Endothelial cell of umbilical vein (primary cell): ENCODE measurements around the gene COX8A. TPM values are rescaled to one million over a fixed set of nuclear protein-coding genes. Genes with fewer than 3 reads are reported as not detected.

Experiments used
- BruUV-seq: library from RNA; stranded (reverse); fragments of 400-500 nt; replicated peaks from 2 replicates; lab custom pipeline; 2021; lab: Mats Ljungman, UMichigan
- CTCF ChIA-PET: fragments of 300-600, 350-600 bp; sonication (Branson Sonifier 250); formaldehyde crosslinking; loops from one replicate; lab custom pipeline; 2021; ENCODE audit warnings: antibody characterized with exemption, inconsistent platforms; lab: Charles Lee
- POLR2A ChIA-PET: fragments of 300-600, 350-600 bp; sonication (Branson Sonifier 250); formaldehyde crosslinking; loops from one replicate; lab custom pipeline; 2021; ENCODE audit warnings: antibody characterized with exemption, inconsistent platforms; lab: Charles Lee
- DNase-seq: peaks from one replicate; pipeline ENCODE4 v3.0.0-alpha.2; 2011; ENCODE audit warnings: low read depth, low spot score
- FAIRE-seq: peaks from 2 replicates; lab custom pipeline; 2011; peaks lifted over from hg19 to GRCh38; lab: Jason Lieb, UNC
- H2AFZ ChIP-seq: 2 replicates; pipeline ENCODE4 v1.6.0; 2012; ENCODE audit warnings: low read depth, low read length, control low read depth, inconsistent platforms
- H3K27ac ChIP-seq: 2 replicates; pipeline ENCODE4 v1.5.1; 2011; ENCODE audit warnings: low read depth, mild to moderate bottlenecking, control low read depth, low read length, moderate library complexity; ENCODE audit not compliant: insufficient read depth
- H3K27me3 ChIP-seq, 2 experiments: 2 replicates each; pipeline versions ENCODE4 v1.6.0 to v1.6.1; 2011; ENCODE audit warnings: low read length in 2 of 2, mixed read lengths in 1 of 2; ENCODE audit not compliant: control insufficient read depth in 2 of 2, insufficient read depth in 2 of 2
- H3K36me3 ChIP-seq, 2 experiments: 2 replicates in 1 of 2; 3 replicates in 1 of 2; pipeline ENCODE4 v1.5.1; 2011; ENCODE audit warnings: low read length in 2 of 2, mild to moderate bottlenecking in 1 of 2, moderate library complexity in 1 of 2; ENCODE audit not compliant: control insufficient read depth in 2 of 2, insufficient read depth in 2 of 2; ENCODE audit errors: extremely low read depth in 1 of 2
- H3K4me1 ChIP-seq: 3 replicates; pipeline ENCODE4 v1.5.1; 2011; ENCODE audit warnings: mild to moderate bottlenecking, low read length; ENCODE audit not compliant: control insufficient read depth, insufficient read depth; ENCODE audit errors: extremely low read depth
- H3K4me2 ChIP-seq: 2 replicates; pipeline ENCODE4 v1.6.1; 2011; ENCODE audit warnings: low read length, control low read depth, mixed read lengths; ENCODE audit not compliant: insufficient read depth
- H3K4me3 ChIP-seq, 3 experiments: fragments of 200-600 bp in 1 of 3; sonication (generic), shearing (Covaris generic) in 1 of 3; replicated peaks in 1 of 3; 2 replicates each; pipeline ENCODE4 v1.5.1; 2011 to 2016; ENCODE audit warnings: control low read depth in 3 of 3, low read length in 3 of 3, mild to moderate bottlenecking in 2 of 3, inconsistent platforms in 1 of 3, low read depth in 1 of 3, moderate library complexity in 1 of 3; ENCODE audit not compliant: insufficient read depth in 1 of 3
- H3K79me2 ChIP-seq: 2 replicates; pipeline ENCODE4 v1.6.0; 2012; ENCODE audit warnings: low read length, inconsistent platforms; ENCODE audit not compliant: control insufficient read depth, insufficient read depth
- H3K9ac ChIP-seq: replicated peaks from 2 replicates; pipeline ENCODE3; 2011; ENCODE audit warnings: low read length, control low read depth; ENCODE audit not compliant: insufficient read depth; ENCODE audit errors: extremely low read depth
- H3K9me1 ChIP-seq: replicated peaks from 3 replicates; pipeline ENCODE4 v1.6.0; 2011; ENCODE audit warnings: mild to moderate bottlenecking, low read length; ENCODE audit not compliant: control insufficient read depth, insufficient read depth; ENCODE audit errors: extremely low read depth
- H3K9me3 ChIP-seq: replicated peaks from 2 replicates; pipeline ENCODE4 v1.5.1; 2012; ENCODE audit warnings: low read length, inconsistent platforms; ENCODE audit not compliant: control insufficient read depth, insufficient read depth
- H4K20me1 ChIP-seq: replicated peaks from 2 replicates; pipeline ENCODE3; 2011; ENCODE audit warnings: mild to moderate bottlenecking, low read length; ENCODE audit not compliant: control insufficient read depth, insufficient read depth; ENCODE audit errors: extremely low read depth
- FOS ChIP-seq: IDR thresholded peaks from 2 replicates; pipeline ENCODE4 v1.6.1; 2011; ENCODE audit warnings: mild to moderate bottlenecking, low read length, moderate library complexity, borderline replicate concordance; ENCODE audit not compliant: insufficient read depth
- GATA2 ChIP-seq: IDR thresholded peaks from 2 replicates; pipeline ENCODE4 v1.7.0; 2011; ENCODE audit warnings: low read depth, mild to moderate bottlenecking, moderate library complexity, mixed read lengths, low read length; ENCODE audit not compliant: insufficient read length, insufficient read depth
- JUN ChIP-seq: IDR thresholded peaks from 2 replicates; pipeline ENCODE4 v1.6.1; 2011; ENCODE audit warnings: borderline replicate concordance, low read depth; ENCODE audit not compliant: insufficient read length, insufficient read depth
- MYC ChIP-seq: IDR thresholded peaks from one replicate; pipeline ENCODE4 v1.6.1; 2011; ENCODE audit warnings: mild to moderate bottlenecking, low read depth, low read length
- POLR2A ChIP-seq: IDR thresholded peaks from 2 replicates; pipeline ENCODE4 v1.6.1; 2012; ENCODE audit warnings: low read depth, mild to moderate bottlenecking, control low read depth, low read length
- POLR2AphosphoS5 ChIP-seq: IDR thresholded peaks from 2 replicates; pipeline ENCODE4 v1.6.1; 2012; ENCODE audit warnings: low read depth, mild to moderate bottlenecking, control low read depth, low read length, moderate library complexity; ENCODE audit not compliant: insufficient read depth
- dilution Hi-C: fragments of 300-500 bp; cut with MboI; formaldehyde crosslinking; loops from one replicate; pipeline ENCODE4 v1.15.0; 2019; ENCODE audit warnings: low sequenced_read_pairs; ENCODE audit not compliant: extremely low pct_ligation_motif_present
- intact Hi-C: fragments of 100-400 bp; cut with micrococcal nuclease; formaldehyde crosslinking; loops from one replicate; pipeline ENCODE4 v1.10.0; 2022
- polyA plus RNA-seq, 4 experiments: library from polyadenylated mRNA; depleted of rRNA in 3 of 4; stranded (reverse) in 3 of 4; unstranded in 1 of 4; fragments of >200 nt; gene quantifications; 2 replicates each; pipeline versions ENCODE4 v1.2.1 to v1.2.3, GENCODE V29; 2011 to 2012; ENCODE audit warnings: missing spikeins in 1 of 4
- total RNA-seq: library from RNA; stranded (reverse); gene quantifications from 2 replicates; pipeline ENCODE4 v1.2.3, GENCODE V29; 2021
- TF ChIP-seq, protein P1 (sequence below): IDR thresholded peaks from 2 replicates; pipeline ENCODE4 v1.6.1; 2011; ENCODE audit not compliant: insufficient read depth, insufficient read length
- TF ChIP-seq, protein P2 (sequence below), 2 donors: IDR thresholded peaks; 1 replicate in 1 of 2; 2 replicates in 1 of 2; pipeline ENCODE4 v1.5.1; 2011; ENCODE audit warnings: low read length in 2 of 2, mild to moderate bottlenecking in 2 of 2, moderate library complexity in 2 of 2, control low read depth in 1 of 2, inconsistent platforms in 1 of 2, low read depth in 1 of 2; ENCODE audit not compliant: insufficient read depth in 1 of 2; ENCODE audit errors: extremely low read depth in 1 of 2

The COX8A gene
- total and polyA plus RNA-seq, 2 donors (not counting 3 experiments of a cell fraction or from before 2014, with no cell fraction given) = 339 to 930 TPM

DNA sequence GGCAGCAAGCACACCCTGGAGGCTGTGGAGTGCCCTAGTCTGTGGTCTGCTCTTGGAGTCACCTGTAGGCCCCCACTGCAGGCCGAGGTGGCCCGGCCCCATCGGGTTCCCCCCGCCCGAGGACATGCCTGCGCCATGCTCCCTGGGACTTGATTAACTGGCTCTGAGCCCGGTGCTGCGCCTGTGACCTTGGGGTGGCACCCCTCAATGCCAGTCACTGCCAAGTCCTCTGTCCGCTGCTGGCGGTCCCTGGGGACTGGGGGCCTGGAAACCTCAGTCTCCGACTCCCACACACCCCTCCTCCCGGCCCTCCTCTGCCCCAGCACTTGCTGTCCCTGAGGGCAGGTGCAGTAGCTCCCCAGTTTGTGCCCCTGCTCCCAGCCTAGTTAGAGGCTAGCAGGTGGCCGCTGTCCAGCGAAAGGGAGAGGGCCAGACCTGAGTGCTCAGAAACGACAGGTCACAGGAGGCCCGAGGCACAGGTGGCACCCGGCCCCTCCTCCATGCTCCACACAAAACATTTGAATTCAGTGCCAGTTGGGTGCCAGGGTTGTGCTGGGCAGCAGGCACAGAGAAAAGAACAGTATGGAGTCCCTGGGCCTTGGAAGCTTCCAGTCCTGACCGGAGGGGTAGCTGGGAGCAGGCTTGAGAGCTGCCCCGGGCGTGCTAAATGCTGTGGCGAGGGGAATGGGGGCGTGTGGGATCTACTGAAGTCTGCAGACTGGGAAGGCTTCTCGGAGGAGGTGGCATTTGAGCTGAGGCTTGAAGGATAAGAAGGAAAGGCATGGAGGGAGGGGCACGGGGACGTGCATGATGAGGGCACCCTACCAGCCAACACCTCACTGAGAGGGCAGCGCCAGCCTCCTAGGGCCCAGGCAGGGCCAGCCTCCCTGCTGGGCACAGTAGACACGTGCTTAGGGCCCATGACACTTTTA is 45.0 kb downstream of the COX8A start:
- dilution Hi-C loops = no loop called here
- Histone ChIP-seq H3K9ac (no peak overlapping the region), H3K27me3 (no peaks in the 10 kb centered on the region), H2AFZ (no peak overlapping the region), H3K4me2 (no peak overlapping the region), H4K20me1 (no peaks in the 10 kb centered on the region), H3K36me3 (no peaks in the 10 kb centered on the region), H3K4me3 (no peak overlapping the region), H3K9me1 (no peaks in the 10 kb centered on the region), H3K79me2 (no peaks in the 10 kb centered on the region), H3K4me1 (no peaks in the 10 kb centered on the region), H3K9me3 (no peaks in the 10 kb centered on the region), H3K27ac (no peak overlapping the region)
- FAIRE-seq = no peak
- no TSS peak for BruUV-seq
- CTCF ChIA-PET = interaction anchor here (1.2 kb wide), 1 partner anchor 19 kb away, joined by 4 read pairs; no protein-coding TSS in a partner anchor
- TF ChIP-seq, protein P1, sequence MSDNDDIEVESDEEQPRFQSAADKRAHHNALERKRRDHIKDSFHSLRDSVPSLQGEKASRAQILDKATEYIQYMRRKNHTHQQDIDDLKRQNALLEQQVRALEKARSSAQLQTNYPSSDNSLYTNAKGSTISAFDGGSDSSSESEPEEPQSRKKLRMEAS = no peak
- intact Hi-C loops = no loop called here
- DNase-seq = no peak
- POLR2A ChIA-PET = no interaction called here

DNA sequence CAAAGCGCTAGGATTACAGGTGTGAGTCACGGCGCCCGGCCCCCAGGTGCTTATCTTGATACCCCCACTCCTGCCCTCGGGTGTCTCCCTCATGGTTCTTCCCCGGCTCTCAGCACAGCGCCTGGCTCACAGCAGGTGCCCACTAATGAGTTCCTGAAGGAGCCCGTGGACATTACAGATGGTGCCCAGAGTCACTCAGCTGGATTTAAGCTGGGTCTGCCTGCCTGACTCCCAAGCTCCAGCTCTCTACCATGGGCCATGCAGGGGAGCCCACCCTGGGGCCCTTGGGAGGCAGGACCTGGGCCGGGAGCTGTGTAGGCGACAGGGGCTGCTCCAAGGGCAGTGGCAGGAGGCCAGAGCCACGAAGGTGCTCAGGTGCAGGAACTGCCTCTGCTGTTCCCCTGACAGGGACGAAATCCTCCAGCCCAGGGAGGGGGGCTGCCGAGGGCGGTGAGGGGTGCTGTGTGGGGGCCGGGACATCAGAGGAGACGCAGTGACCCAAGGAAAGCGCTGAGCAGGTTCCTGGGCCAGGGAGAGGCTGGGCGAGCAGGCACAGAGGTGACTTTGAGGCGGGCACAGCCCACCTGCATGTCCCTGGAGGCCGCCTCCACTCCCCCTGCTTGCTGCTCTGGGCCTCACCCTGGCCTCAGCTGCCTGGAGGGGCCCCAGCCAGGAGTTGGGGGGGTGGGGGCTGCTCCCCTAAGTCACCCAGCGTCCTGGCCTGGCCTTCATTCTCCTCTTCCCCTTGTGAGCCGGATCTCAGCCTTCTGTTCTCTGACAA is 46.7 kb downstream of the COX8A start:
- BruUV-seq = no TSS peak
- CTCF ChIA-PET = no interaction called here
- intact Hi-C loops (no loop called here), dilution Hi-C loops (no loop called here)
- no peak overlapping the region for H3K4me2 ChIP-seq
- no peaks in the 10 kb centered on the region for H3K9me3 ChIP-seq
- POLR2A ChIA-PET = no interaction called here
- no peak for FAIRE-seq
- TF ChIP-seq, protein P2, sequence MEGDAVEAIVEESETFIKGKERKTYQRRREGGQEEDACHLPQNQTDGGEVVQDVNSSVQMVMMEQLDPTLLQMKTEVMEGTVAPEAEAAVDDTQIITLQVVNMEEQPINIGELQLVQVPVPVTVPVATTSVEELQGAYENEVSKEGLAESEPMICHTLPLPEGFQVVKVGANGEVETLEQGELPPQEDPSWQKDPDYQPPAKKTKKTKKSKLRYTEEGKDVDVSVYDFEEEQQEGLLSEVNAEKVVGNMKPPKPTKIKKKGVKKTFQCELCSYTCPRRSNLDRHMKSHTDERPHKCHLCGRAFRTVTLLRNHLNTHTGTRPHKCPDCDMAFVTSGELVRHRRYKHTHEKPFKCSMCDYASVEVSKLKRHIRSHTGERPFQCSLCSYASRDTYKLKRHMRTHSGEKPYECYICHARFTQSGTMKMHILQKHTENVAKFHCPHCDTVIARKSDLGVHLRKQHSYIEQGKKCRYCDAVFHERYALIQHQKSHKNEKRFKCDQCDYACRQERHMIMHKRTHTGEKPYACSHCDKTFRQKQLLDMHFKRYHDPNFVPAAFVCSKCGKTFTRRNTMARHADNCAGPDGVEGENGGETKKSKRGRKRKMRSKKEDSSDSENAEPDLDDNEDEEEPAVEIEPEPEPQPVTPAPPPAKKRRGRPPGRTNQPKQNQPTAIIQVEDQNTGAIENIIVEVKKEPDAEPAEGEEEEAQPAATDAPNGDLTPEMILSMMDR (IDR thresholded peaks at IDR 0.05; ENCODE audit: extremely low read depth in 1 of 2, insufficient read depth in 1 of 2, low read depth in 1 of 2, low read length in 2 of 2) = no peak
- TF ChIP-seq GATA2 (no peak), MYC (no peak), POLR2AphosphoS5 (no peak), POLR2A (no peak), FOS (no peak), JUN (no peak)
- TF ChIP-seq, protein P1 = no peak
- H2AFZ ChIP-seq = no peak overlapping the region
- no peak overlapping the region for H3K27ac ChIP-seq
- no peak overlapping the region for H3K9ac ChIP-seq
- H3K4me3 ChIP-seq = no peak overlapping the region
- H3K79me2 ChIP-seq = no peaks in the 10 kb centered on the region
- no peak for DNase-seq
- no peaks in the 10 kb centered on the region for H4K20me1 ChIP-seq
- no peaks in the 10 kb centered on the region for H3K9me1 ChIP-seq
- H3K4me1 ChIP-seq = no peaks in the 10 kb centered on the region
- no peaks in the 10 kb centered on the region for H3K36me3 ChIP-seq
- no peaks in the 10 kb centered on the region for H3K27me3 ChIP-seq
